HG02852 (cell line): Measurements from ENCODE around the gene MEIOSIN.
A peak's percentile ranks its signal among the peaks of the same experiment; 100 is the strongest.

Experiments
- ATAC-seq: cut with Tn5 transposase; IDR thresholded peaks from one replicate; pipeline ENCODE4 v1.9.1; 2021; ENCODE audit warnings: mild to moderate bottlenecking, moderate library complexity; ENCODE audit not compliant: unreplicated experiment

The MEIOSIN gene

DNA sequence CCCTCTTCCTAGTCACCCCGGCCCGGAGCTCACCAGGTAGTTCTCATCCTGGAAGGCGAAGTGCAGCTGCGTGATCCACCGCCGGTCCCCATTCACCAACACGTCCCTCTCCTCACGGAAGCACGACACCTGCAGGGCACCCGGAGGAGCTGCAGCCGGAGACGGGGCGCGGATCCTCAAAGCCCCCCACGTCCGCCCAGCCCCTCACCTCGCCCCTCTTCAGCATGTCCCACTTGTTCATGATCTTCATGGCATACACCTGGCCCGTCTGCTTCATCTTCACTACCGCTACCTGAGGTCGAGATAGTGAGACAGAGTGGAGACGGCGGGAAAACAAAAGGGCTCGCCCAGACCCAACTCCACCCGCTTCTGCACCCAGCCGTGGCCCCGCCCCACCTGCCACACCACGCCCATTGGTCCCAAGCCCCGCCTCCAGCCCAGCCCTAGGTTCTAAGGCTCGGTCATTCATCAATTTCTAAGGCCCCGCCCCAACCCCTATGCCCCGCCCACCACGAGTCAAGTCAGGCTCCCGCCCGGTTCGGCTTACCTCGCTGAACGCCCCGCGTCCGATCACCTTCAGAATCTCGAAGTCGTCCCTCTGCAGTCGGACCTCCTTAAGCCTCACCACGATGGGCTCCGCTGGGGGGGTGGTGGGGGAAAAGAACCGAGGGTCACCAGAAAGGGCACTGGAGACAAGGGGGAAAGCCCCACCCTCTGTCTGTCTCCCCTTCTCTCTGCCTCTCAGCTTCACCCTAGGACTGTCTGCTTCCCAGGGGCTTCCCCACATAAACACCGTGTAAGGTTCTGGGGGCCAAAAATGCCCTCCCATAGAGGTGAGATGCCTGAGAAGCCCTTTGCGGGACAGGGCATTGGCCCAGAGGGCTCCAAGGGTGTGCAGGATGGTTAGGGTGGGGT, 46.2 kb downstream of the MEIOSIN start:
- peak; percentile 71 for ATAC-seq

DNA sequence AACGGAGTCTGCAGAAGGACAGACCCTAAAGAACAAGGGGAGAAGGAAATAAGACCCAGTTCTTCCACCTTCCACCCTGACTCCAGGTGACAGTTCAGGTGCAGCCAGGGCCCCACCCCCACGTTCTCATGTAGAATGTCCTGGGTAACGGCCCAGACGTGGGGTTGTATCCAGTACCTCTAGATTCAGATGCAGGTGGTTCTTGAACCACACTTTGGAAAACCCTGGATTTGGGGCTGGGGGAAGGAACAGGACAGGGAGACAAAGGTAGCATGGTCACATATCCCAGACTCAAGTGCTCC, 46.9 kb downstream of the MEIOSIN start:
- ATAC-seq: no peak

DNA sequence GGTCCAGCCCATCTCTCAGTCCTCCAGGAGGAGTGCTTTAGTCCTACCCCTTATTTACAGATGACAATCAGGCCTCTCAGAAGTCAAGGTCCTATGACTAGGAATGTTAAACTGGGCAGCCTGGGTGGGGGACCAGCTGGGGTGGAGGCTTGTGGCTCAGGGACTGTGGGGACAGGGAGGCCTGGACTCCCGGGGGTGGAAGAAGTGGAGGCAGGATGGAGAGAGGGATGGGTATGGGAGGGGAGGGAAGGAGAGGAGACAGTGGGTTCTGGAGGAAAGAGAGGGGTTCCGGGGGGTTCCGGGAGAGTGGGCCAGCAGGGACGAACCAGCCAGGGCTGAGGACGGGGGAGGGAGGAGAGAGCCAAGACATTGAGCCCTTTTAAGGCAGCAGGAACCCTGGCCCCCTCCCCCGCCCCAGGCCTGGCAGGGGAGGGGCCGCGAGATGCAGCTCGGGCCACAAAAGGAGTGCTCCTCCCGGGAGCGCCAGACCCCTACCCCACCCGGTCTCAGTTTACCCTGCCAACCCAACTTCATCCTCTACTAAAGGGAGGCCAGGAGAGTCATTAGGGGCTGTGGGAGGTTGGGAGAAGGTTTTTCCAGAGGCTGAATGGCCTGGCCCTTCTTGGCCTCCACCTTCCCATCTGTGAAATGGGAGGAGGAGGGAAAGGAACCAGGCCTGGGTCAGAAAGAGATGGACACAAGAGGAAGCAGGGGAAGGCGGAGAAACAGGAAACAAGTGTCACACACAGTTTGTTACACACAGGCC, 47.4 kb downstream of the MEIOSIN start:
- no peak for ATAC-seq

DNA sequence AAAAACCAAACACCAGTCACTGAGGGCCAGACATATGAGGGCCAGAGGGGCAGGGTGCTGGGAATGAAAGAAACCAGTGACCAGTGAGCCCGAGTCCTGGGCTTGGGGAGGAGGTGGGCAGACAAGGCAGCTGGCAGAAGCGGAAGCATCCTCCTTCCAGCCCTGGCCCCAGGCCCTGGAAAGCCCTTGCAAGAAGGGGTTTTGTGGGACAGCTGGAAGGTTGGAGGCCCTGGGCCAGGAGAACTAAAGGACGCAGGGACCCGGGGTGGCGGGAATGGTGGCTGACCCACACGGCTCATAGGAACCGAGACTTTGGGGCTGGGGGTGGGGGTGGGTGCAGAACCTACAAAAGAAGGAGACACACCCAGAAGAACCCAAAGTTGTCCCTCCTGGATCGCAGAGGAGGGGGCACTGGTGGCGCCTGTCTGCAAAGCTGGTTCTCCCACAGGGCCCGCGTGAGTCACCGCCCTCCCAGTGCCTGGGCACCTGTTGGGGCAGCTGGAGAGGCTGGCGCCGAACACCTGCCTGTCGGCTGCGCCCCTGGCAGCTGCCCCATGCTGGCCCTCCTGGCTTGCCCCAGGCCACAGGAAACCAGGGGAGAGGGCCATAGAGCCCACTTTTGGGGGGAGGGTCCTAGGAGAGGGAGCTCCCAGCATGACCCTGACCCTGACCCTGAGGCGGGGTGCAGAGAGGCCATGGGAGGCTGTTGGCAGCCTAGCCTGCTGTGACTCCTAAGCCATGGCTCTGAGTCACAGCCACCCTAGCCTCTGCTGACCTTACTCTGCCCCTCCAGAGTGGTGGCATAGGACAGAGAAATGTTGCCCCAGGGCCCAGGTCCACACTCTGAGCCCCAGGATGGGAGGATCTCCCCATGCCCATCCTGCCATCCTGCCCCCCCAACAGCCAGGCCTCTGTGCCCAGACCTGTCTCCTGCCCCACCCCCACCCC, 48.2 kb downstream of the MEIOSIN start:
- ATAC-seq: no peak

DNA sequence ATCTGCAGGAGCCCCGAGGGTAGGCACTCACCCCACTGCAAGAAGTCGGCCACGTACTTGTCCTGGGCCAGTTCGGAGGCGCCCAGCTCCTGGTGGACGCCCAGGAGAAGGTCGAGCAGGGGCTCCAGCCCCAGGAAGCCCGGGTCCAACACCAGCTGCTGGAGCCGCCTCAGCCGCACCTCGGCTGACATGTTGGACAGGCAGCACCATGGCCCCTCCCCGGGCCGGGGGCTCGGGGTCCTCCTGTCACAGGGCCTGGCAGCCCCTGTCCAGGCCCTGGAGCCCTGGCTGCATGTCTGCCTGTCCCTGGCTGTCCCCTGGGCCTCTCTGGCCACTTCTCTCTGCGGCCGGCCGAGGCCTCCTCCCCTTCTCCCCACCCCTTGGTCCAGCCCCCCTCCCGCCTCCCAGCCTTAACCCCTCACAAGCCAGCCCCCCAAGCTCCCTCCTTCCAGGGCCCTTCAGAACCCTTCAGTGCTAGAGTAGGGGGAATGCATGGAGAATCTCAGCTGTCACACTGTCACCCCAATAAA, 49.0 kb downstream of the MEIOSIN start, which contains the start of gene DMPK:
Gene DMPK, minus strand, starts transcription at position 329 of the 530 bp plus-strand sequence. Its CDS starts 138 bp downstream, at position 191.
- ATAC-seq: no peak

DNA sequence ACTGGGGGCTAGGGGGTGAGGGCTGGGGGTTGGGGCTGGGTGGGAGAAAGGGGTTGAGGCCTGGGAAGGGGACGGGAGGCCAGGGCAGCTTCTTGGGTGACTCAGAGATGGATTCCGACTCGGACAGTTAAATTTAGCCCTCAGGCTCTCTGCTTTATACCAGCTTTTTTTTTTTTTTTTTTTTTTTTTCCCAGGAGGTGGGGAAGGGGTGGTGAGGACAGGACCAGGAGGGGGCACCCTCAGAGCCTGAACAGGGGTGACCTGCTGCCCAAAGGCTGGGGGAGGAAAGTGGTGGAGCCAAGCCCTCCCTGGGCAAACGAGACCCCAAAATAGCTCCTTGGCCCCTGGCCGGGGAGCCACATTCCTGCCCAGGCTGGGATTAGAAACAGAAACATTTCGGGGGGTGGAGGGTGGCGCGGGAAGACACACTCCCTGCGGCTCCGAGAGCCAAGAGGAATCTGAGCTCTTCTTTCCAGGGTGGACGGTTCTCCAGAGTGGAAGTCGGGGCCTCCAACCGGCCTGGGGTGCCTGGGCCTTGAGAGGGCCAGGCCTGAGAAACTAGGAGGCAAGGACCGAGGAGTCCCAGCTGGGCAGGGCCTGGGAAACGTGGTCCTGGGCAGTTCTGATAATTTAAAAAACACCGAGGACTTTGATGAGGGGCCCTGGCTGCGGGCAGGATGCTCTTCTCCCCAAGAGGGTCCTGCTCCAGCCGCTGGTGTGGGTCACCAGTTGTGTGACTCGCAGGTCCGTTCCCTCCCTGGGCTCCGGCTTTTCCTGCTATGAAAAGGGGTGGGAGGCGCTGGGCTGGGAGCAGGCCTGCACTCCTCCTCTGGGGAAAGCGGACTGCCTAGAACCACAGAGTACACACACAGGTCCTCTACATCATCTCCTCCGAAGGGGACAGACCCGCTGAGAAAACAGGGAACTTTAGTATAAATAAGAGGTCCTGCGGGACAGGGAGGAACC, 49.9 kb downstream of the MEIOSIN start:
- ATAC-seq: no peak

DNA sequence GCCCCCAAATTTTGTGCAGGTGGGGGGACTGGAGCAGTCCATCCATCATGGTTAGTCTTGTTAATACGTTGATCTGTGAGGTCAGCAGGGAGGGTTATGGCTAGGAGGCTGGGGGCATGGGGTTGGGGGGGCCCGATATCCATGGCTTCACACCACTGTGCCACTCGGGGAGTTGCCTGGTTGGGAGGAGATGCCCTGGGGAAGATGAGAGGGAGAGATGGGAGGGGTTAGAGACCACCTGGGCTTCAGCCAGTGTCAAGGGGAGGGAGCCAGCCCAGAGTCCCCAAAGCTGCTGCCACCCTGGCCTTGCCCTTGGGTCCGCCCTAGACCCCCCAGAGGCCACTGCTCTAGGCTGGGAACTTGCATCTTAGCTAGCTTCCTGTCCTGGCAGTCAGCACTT, 50.9 kb downstream of the MEIOSIN start:
- no peak for ATAC-seq

DNA sequence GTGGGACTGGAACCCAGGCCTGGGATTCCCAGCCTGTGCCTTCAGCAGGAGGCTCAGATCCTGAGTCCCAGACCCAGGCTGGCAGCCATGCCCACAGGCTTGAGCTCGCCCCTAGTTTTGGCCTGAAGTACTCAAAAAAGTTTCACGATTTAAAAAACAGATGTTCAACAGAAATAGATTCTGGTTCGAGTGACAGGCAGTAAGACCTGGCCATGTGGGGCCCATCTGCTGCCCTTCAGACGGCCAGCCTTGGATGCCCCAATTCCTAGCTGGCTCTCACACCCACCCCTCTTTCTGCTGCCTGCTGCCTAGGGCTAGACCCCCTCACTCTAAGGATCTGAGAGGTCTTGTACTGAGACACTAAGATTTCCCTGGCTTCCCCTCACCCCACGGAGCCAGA, 51.9 kb downstream of the MEIOSIN start:
- ATAC-seq: no peak

DNA sequence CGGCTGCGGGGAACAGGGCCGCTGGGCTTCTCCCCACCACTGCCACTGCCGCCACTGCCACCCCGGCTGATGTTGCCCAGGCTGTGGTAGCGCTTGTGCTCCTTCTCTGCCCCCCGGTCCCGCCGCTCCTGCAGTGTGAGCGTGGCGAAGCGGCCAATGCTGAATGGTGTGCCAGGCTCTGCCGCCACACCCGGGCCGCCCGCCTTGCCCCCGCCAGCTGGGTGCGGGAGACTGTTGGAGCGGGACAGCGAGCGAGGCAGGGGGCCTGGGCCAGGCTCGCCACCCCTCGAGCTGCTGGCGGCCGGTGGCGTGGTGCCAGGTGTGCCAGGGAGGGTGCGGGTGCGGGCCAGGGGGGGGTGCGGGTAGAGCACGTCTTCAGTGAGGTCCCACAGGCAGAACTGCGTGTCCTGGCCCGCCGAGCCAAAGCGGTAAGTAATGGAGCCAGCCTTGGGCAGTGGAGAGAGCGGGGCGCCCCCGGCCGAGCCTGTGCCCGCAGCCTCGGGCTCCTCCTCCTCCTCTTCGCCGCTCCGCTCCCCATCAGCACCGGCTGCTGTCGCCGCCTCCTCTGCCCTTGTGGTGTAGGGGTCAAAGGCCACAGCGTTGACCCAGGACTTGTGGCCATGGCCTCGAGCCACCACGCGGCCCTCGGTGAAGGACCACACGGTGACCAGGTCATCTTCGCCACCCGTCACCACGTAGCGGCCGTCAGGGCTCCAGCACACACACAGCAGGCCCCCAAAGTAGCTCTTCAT, 52.7 kb downstream of the MEIOSIN start:
- ATAC-seq: no peak

DNA sequence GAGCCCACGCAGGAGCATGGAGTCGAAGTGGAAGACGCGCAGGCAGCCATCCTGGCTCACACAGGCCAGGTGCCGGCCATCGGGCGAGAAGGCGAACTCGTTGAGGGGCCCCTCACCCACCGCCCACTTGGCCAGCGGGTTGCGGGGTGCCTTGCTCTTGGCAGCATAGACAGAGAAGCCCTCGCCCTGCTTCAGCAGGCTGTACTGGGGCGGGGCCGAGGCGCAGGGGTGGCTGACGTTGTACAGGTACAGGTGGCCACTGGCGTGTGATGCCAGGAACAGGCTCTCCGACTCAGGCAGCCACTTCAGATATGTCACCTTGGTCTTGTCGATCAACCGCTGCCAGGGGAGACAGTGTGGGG, 53.3 kb downstream of the MEIOSIN start:
- ATAC-seq: no peak

DNA sequence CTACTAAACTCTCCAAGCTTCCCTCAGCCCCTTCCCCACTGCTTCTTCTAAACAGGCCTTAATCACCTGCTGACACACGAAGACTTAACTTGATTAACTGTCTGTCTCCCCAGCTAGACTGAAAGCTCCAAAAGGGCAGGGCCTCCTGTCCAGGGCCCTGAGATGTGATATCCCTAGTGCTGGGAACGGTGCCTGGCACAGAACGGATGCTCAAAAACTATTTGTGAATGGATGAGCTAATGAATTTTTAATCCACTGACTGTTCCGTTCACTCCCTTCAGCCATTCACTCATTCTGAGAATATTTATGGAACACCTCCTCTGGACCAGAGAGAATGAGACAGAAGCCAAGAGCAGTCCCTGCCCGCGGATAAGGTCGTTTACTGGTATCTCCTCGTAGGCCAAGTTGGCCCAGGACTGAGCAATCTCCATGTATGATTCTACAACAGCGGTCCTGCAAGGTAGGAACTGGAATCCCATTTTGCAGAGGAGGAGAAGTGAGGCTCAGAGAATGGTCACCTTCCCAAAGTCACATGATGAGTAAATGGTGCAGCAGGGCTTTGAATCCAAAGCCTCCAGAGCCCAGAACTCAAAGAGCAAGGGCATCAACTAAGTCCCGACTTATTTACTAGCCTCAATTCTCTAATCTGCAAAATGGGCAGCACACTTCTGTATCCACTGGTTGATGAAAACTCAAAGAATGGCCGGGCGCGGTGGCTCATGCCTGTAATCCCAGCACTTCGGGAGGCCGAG, 56.0 kb downstream of the MEIOSIN start:
- no peak for ATAC-seq

DNA sequence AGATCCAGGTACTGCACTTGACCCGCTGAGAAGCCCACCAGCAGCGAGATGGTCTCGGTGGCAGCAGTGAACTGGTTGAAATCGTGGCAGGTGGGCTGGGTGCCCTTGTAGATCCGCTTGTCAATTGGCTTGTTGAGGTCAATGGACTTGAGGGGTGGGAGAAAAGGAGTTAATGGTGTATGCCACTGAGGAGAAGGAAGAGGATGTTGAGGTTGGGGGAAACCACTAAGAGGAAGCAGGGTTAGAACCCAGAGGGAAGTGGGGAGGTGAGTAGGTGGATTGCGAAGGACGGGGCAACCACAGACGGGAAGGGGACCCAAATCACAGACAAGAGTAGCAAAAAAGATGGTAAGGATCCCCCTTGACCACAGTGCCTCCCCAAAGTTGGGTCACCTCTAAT, 57.7 kb downstream of the MEIOSIN start:
- no peak for ATAC-seq

DNA sequence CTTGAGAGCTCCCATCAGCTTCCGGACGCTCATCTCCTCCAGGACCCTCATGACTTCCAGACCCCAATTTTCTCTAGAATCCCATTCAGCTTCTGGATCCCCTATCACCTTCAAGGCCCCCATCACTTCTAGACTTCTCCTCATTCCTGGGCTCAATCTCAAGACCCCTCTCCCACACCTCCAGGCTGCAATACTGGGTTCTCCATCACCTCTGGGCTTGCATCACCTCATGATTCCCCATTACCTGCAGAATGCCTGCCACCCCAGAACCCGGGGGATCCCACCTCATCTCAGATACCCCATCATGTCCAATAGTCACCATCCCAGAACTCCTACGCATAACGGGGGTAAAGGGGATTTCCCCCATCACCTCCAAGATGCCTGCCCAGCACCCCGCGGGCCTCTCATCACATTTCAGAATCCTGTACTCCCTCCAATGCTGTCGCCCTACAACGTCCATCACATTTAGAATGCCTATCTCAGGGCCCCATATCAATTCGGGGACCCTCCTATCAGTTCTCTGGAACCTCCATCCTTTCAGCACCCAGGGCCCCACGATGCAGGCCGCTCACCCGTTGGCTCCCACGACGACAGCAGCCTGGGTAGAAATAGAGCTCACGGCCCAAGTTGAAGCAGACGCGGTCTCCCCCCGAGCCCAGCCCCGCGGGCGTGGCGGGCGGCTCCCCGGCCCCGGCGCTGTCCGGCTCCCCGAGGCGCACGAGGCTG, 58.7 kb downstream of the MEIOSIN start:
- ATAC-seq: no peak

DNA sequence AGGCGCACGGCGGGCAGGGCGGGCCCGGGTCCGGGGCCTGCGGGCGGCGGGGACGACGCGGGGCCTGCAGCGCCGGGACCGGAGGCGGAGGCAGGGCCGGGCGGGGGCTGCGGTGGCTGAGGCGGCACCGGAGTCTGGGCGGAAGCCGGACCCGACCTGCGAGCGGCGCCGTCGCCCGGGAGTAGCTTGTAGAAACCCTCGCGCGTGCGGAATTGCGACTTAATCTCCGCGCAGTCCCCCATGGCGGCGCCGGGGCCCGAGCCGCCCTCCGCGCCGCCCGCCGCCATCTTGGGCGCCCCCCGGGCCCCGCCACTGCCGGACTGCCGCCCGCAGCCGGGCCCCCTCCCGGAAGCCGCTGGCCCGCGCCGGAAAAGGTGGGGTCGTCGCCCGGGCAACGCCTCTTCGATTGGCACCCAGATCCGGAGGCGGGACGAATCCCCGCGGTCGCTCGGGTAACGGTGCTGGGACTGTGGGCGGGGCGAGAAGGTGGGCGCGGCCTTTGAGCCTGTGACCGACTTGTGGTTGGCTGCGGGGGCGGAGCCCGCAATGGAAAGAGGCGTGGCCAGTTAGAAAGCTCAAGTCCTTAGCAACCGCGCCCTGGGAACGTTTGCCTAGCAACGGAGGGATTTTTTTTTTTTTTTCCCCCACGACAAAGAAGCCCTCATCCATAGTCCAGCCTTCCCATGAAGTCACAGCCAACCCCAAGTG, 59.4 kb downstream of the MEIOSIN start, which contains the start of gene DMWD:
Gene DMWD, minus strand, starts transcription at position 376 of the 708 bp plus-strand sequence. Its CDS starts 89 bp downstream, at position 287.
- peak; percentile 88 for ATAC-seq

DNA sequence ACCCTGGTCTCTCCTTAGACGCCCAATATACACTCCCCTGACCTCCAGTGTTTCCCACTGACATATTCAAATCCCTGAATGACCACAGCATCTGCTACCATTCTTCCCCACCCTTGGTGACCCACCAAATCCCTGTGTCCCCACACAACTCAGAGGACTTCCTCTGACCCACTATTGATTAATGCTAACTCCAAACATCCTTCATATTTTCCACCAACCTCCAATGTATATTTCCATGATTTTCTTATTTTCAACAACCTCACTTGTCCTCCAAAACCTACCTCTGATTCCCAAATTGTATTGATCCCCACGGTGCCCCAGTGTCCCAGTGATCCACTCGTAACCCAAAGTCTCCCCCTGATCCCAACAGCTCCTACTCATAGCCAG, 59.9 kb downstream of the MEIOSIN start:
- no peak for ATAC-seq

DNA sequence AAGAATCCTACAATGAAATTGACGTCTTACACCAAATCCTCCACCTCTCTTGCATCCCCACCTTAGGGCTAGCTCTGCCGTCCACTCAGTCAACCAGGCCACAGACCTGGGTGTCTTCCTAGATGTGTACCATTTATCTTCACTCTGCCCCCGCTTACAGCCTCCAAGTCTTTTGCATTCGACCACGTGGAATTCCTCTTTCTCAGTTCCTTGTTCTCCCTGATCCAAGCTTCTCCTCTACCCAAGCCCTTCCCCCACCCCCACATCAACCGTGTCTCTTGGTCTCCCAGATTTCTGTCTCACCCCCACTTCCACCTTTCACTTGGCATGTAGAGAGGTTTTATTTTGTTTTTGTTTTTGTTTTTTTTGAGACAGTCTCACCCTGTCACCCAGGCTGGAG, 60.6 kb downstream of the MEIOSIN start:
- no peak for ATAC-seq

DNA sequence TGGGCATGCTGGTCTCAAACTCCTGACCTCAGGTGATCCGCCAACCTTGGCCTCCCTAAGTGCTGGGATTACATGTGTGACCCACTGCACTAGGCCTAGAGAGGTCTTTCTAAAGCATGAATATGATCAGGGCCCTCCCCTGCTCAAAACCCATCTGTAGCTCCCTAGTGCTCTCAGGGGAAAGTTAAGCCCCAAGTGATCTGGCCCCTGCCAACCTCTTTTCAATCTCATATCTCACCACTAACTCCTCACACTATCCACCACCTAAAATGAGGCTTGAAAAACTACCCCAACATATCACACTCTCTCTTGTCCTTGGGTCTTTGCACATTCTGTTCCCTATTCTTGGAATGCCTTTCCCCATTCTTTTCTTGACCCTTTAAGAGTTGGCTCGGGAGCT, 61.4 kb downstream of the MEIOSIN start:
- no peak for ATAC-seq
